Measurements from ENCODE around the gene CCDC40. TPM values are rescaled to one million over a fixed set of nuclear protein-coding genes. Genes with fewer than 3 reads are reported as not detected.

The CCDC40 gene
- total RNA-seq, result 9.5 and 10.5 TPM in 2 replicates
- long read RNA-seq, partial matches to known transcripts, result 8 of 11 reads
- long read RNA-seq, other reads (novel, unspliced or antisense), result 2 of 11 reads

GRCh38 chr17:80035937-80036714 lies at the start of gene CCDC40:
Gene CCDC40 (plus strand): TSS chr17:80036642. CDS start chr17:80036663, 21 bp downstream.
- TF ChIP-seq CTCF (IDR thresholded peaks at IDR 0.05), result peak; percentile 23
- H3K9me3 Mint-ChIP-seq (ENCODE audit: unreplicated experiment), result no peaks in the 10 kb centered on the region
- peak within 1 kb of the TSS; percentile 94 for H3K4me3 Mint-ChIP-seq (ENCODE audit: unreplicated experiment)
- peak; percentile 95 for DNase-seq (ENCODE audit: extremely low spot score, unreplicated experiment)
- H3K27ac Mint-ChIP-seq (ENCODE audit: unreplicated experiment), result peak within 1 kb of the TSS; percentile 97
- peaks cover 26% of the 10 kb centered on the region for H3K4me1 Mint-ChIP-seq (ENCODE audit: unreplicated experiment)
- peaks cover 9% of the 10 kb centered on the region for H3K36me3 Mint-ChIP-seq (ENCODE audit: unreplicated experiment)
- H3K27me3 Mint-ChIP-seq (ENCODE audit: unreplicated experiment), result no peaks in the 10 kb centered on the region

GRCh38 chr17:79987187-79987934 lies 49.1 kb upstream of the CCDC40 start:
- H3K36me3 Mint-ChIP-seq (ENCODE audit: unreplicated experiment), result no peaks in the 10 kb centered on the region
- H3K27ac Mint-ChIP-seq (ENCODE audit: unreplicated experiment), result peak overlapping the region; percentile 94
- peaks cover 58% of the 10 kb centered on the region for H3K4me1 Mint-ChIP-seq (ENCODE audit: unreplicated experiment)
- peak overlapping the region; percentile 44 for H3K4me3 Mint-ChIP-seq (ENCODE audit: unreplicated experiment)
- no peaks in the 10 kb centered on the region for H3K27me3 Mint-ChIP-seq (ENCODE audit: unreplicated experiment)
- DNase-seq (ENCODE audit: extremely low spot score, unreplicated experiment), result no peak
- TF ChIP-seq CTCF (IDR thresholded peaks at IDR 0.05), result no peak
- no peaks in the 10 kb centered on the region for H3K9me3 Mint-ChIP-seq (ENCODE audit: unreplicated experiment)

GRCh38 chr17:79987935-79988184 lies 48.6 kb upstream of the CCDC40 start:
- Mint-ChIP-seq H3K36me3 (ENCODE audit: unreplicated experiment) (no peaks in the 10 kb centered on the region), H3K4me1 (ENCODE audit: unreplicated experiment) (peaks cover 59% of the 10 kb centered on the region), H3K9me3 (ENCODE audit: unreplicated experiment) (no peaks in the 10 kb centered on the region), H3K27me3 (ENCODE audit: unreplicated experiment) (no peaks in the 10 kb centered on the region), H3K27ac (ENCODE audit: unreplicated experiment) (peak overlapping the region; percentile 94), H3K4me3 (ENCODE audit: unreplicated experiment) (peak overlapping the region; percentile 44)
- no peak for DNase-seq (ENCODE audit: extremely low spot score, unreplicated experiment)
- no peak for TF ChIP-seq CTCF (IDR thresholded peaks at IDR 0.05)

- no peak for TF ChIP-seq CTCF (IDR thresholded peaks at IDR 0.05)
- no peak for DNase-seq (ENCODE audit: extremely low spot score, unreplicated experiment)
- Mint-ChIP-seq H3K27me3 (ENCODE audit: unreplicated experiment) (no peaks in the 10 kb centered on the region), H3K27ac (ENCODE audit: unreplicated experiment) (peak overlapping the region; percentile 94), H3K4me3 (ENCODE audit: unreplicated experiment) (peak overlapping the region; percentile 44), H3K9me3 (ENCODE audit: unreplicated experiment) (no peaks in the 10 kb centered on the region), H3K4me1 (ENCODE audit: unreplicated experiment) (peaks cover 59% of the 10 kb centered on the region), H3K36me3 (ENCODE audit: unreplicated experiment) (no peaks in the 10 kb centered on the region)
These were observed 48.1 kb upstream of the CCDC40 start for GRCh38 chr17:79988185-79988971.
